Measurements from ENCODE around the gene ADGRB2.

- TF ChIP-seq, protein P1, sequence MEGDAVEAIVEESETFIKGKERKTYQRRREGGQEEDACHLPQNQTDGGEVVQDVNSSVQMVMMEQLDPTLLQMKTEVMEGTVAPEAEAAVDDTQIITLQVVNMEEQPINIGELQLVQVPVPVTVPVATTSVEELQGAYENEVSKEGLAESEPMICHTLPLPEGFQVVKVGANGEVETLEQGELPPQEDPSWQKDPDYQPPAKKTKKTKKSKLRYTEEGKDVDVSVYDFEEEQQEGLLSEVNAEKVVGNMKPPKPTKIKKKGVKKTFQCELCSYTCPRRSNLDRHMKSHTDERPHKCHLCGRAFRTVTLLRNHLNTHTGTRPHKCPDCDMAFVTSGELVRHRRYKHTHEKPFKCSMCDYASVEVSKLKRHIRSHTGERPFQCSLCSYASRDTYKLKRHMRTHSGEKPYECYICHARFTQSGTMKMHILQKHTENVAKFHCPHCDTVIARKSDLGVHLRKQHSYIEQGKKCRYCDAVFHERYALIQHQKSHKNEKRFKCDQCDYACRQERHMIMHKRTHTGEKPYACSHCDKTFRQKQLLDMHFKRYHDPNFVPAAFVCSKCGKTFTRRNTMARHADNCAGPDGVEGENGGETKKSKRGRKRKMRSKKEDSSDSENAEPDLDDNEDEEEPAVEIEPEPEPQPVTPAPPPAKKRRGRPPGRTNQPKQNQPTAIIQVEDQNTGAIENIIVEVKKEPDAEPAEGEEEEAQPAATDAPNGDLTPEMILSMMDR (IDR thresholded peaks at IDR 0.05; ENCODE audit: insufficient read depth, low read length, poor library complexity, severe bottlenecking) = no peak
- no peak for TF ChIP-seq EZH2phosphoT487 (conservative IDR thresholded peaks at IDR 0.05; ENCODE audit: low read length)
Observed at GRCh38 chr1:31786366-31787060, 22.4 kb upstream of the ADGRB2 start.
